Stimulated activated CD4-positive, alpha-beta T cell treated with anti-CD3 and anti-CD28 coated beads, Interleukin-15, amount 100 ng/mL, for 48 hours (primary cell): ENCODE measurements around the gene PPM1F.
"Not testable (repeated sequence)": the region's sequence is repeated elsewhere in the genome, so short reads cannot be mapped to it uniquely, and the experiment has no call there.

Experiments
- DNase-seq, 2 donors: peaks; one replicate each; pipeline ENCODE4 v3.0.0-alpha.2; 2020; ENCODE audit warnings: low read depth in 2 of 2

Gene PPM1F

DNA sequence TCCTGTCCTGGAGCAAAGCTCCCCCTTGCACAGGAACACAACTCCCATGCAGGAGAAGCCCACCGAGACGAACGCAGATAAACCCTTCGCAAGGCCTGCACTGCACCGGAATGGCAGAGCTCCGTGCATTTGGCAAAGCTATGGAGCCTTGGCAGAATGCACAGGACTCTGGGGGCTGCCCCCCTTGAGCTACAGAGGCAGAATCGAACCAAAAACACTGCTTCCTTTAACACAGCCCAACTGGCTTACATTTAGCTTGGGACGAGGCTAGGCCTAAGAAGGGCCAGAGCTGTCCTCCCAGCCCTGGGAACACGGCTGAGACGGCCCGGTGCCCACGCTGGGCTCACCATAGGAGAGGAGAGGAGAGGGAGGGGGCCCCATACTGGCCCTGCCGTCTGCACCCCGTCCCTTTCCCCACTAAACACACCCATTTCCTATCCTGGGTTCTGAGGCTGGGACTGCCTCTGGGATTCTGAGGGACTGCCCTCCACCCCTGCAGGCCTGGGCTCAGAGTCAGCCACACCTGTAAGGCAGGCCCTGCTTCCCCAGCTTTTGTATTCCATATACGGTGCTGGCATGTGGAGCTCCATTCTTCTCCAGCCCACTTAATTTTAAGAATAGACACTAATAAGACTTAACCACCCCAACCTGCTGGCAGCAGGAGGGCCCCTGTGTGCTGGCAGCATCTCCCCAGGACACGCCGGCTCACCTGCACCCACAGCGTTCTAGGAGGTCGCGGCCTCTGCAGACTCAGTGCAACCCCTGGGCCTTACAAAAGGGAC is 32.9 kb downstream of the PPM1F start:
- no peak for DNase-seq

- no peak for DNase-seq
These were observed 34.0 kb downstream of the PPM1F start for GRCh38 chr22:21918466-21919185.

DNA sequence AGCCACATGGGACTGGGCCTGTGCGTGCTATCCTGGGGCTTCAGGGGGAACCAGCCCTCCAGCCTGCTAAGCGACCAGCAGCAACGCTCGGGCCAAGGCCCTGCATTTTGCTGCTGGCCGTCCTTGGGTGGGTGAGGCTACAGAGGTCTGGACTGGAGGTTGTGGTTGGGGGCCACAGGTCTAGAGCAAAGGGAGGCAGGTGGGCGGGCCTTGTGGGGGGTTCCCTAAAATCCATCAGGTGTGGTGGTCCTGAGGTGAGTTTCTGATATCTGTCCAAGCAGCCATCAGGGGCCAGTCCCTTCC is 34.7 kb downstream of the PPM1F start:
- no peak for DNase-seq

- DNase-seq, result no peak
These were observed 35.3 kb downstream of the PPM1F start for GRCh38 chr22:21917181-21917958.

DNA sequence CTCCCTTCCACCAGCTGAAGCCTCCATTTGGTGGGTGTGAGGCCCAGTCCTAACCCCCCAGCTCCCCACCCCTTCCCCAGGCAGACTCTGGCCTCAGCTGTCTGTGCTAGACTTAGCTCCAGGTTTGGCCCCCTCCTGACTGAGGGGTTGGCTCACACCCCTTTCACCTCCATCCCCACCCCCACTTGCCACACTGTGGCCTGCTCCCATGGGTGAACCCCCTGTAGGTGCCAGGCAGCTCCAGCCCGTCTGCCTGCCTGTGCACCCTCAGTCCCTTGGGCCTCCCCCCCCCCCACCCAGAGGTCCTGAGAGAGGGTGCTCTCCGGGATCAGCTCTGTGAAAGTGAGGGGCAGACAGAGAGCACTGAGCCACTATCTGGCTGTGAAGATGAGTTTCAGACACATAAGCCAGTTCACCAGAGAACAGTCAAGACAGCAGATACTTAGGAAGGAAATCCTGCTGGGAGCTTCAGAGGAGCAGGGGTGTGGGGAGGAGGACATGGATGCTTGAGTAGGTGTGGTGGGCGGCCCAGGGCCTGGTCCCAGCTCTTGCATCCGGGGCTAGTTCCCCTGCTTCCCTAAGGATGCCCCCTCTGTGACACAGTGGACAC is 36.2 kb downstream of the PPM1F start:
- no peak for DNase-seq

- no peak for DNase-seq
These were observed 36.9 kb downstream of the PPM1F start for GRCh38 chr22:21915624-21916308.

DNA sequence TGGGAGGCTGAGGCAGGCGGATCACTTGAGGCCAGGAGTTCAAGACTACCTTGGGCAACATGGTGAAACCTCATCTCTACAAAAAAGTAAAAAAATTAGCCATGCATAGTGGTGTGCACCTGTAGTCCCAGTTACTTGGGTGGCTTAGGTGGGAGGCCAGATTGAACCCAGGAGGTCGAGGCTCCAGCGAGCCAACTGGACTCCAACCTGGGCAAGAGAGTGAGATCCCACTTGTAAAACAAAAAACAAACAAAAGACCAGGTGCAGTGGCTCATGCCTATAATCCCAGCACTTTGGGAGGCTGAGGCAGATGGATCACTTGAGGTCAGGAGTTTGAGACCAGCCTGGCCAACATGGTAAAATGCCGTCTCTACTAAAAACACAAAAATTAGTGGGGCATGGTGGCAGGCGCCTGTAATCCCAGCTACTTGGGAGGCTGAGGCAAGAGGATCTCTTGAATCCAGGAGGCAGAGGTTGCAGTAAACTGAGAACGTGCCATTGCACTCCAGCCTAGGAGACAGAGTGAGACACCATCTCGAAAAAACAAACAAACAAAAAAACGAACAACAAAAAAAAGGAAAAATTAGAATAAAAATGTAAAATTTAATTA is 38.5 kb downstream of the PPM1F start:
- not testable (repeated sequence) for DNase-seq

GRCh38 chr22:21910367-21910766 is 42.3 kb downstream of the PPM1F start:
- DNase-seq, result not testable (repeated sequence)

GRCh38 chr22:21909871-21910270 is 42.8 kb downstream of the PPM1F start:
- DNase-seq, result no peak

DNA sequence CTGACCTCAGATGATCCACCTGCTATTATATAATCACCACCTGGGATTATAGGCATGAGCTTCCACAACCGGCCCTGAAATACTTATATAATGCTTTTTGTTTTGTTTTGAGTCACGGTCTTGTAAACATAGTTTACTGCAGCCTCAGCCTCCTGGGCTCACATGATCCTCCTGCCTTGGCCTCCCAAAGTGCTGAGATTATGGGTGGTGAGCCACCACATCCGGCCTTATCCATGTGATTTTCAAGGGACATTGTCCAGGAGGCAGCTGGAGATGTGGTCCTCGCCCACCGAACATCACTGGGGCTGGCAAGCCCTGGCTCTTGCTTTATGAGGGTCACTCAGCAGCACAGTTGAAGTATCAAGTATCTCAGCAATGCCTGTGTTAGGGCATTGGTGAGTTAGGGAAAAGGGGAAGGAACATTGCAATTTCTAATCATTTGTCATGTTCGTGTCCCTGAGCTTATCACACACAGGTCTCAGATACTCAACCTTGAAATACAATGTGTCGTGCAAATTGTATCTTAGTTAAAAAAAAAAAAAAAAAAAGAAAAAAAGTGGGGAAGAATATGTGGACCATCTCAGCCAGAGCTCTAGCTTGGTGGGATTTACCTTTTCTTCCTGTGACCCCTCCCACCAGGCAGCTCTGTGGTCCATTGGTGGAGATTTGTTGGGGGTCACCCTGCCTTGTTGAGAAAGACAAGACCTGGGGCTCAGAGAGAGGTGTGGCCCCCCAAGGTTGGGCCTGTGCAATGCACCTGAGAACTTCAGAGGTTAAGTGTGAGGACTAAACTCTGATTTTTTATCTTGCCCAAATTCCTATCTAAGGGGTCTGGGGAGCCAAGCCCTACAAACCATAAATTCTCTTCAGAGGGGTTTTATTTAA is 44.8 kb downstream of the PPM1F start:
- no peak for DNase-seq

DNA sequence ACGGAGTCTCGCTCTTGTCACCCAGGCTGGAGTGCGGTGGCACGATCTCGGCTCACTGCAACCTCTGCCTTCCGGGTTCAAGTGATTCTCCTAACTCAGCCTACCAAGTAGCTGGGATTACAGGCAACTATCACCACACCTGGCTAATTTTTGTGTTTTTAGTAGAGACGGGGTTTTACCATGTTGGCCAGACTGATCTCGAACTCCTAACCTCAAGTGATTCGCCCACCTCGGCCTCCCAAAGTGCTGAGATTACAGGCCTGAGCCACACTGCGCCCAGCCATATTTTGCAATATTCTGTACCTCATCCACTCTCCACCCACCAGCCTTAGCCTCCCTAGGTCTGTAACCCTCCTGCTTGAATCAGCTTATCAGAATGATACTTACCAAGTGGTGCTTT is 47.4 kb downstream of the PPM1F start:
- DNase-seq, result not testable (repeated sequence)

- DNase-seq, result no peak
These were observed 48.3 kb downstream of the PPM1F start for GRCh38 chr22:21904250-21904789.

DNA sequence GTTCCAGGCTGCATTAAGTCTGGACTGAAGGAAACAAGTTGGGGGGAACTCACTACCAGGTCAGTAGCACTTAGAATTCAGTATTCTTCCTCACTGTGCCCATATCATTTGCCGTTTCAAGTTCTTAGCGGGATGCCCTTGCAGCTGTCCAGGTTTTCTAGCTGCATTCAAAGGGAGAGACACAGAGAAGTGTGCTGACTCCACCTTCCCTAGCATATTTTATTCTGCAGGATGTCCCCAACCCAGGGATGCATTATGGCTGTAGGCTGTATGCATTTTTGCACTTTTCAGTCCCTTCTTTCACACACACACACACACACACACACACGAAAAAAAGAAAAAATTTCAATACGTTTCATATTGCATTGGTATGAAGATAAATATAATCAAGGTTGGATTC is 49.4 kb downstream of the PPM1F start:
- no peak for DNase-seq

- no peak for DNase-seq
These were observed 50.2 kb downstream of the PPM1F start for GRCh38 chr22:21902296-21903087.

DNA sequence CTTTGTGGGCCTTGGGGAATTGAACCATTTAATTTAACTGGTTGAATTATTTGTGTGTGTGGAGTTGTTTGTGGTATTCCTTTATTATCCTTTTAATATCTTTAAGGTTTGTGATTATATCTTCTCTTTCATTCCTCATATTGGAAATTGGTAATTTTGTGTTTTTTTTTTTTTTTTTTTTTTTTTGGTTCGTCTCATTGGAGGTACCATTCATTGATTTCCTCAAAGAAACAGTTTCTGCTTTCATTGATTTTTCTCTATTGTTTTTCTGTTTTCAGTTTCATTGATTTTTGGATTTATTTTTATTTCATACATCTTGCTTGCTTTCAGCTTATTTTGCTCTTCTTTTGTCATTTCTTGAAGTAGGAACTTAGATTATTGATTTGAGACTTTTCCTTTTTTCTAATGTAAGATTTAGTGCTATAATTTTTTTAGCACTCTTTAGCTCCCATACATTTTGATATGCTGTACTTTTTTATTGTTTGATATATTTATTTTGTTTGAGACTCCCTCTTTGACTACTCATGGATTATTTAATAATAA is 54.2 kb downstream of the PPM1F start:
- no peak for DNase-seq

- no peak for DNase-seq
These were observed 55.6 kb downstream of the PPM1F start for GRCh38 chr22:21896951-21897513.

DNA sequence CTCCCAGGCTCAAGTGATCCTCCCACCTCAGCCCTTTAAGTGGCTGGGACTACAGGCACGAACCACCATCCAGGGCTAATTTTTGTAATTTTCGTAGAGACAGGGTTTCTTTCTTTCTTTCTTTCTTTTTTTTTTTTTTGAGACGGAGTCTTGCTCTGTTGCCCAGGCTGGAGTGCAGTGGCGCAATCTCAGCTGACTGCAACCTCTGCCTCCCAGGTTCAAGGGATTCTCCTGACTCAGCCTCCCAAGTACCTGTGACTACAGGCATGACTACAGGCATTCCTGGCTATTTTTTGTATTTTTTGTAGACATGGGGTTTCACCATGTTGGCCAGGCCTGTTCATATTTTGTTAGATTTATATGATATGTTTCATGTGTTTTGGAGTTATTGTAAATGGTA is 56.4 kb downstream of the PPM1F start:
- DNase-seq, result not testable (repeated sequence)

DNA sequence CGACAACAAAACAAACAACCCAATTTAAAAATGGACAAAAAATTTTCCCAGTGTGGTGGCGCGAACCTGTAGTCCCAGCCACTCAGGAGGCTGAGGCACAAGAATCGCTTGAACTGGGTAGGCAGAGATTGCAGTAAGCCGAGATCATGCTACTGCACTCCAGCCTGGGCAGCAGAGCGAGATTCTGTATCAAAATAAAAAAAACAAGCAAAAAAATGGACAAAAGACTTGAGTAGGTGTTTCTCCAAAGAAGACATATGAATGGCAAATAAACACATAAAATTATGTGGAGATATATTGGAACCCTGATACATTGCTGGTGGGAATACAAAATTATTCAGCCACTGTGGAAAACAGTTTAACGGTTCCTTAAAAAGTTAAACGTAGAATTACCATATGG is 57.8 kb downstream of the PPM1F start:
- no peak for DNase-seq
